Measurements from ENCODE around the gene STAT5A. TPM values are rescaled to one million over a fixed set of nuclear protein-coding genes. Genes with fewer than 3 reads are reported as not detected.

STAT5A gene
- total RNA-seq, 8 experiments from 2014 or later = 0.93 to 12.0 (median 3.0) TPM

- H3K27ac ChIP-seq = no peak overlapping the region
- in situ Hi-C loops (cut with MboI; ENCODE audit: low pct_unique_long_range_greater_than_20kb in 2 of 9, low sequenced_read_pairs in 9 of 9, unreplicated experiment in 9 of 9) = no loop called here
- H3K4me1 ChIP-seq (replicated peaks in 1 of 2) = peaks cover 19 to 32% of the 10 kb centered on the region in 2 donors
- 61 to 88% (median 67%) methylated on average over 1 to 7 of the region's 7 CpGs; no CpG with 5 or more reads in 1 of the 10 experiments for WGBS, 10 experiments
- ATAC-seq (replicated peaks in 6 of 8) = no peak
- no peak overlapping the region for H3K4me3 ChIP-seq
Observed at GRCh38 chr17:42272162-42272907, 16.0 kb upstream of the STAT5A start.

GRCh38 chr17:42273474-42274252, 14.6 kb upstream of the STAT5A start:
- H3K4me1 ChIP-seq (replicated peaks in 1 of 2) = peaks cover 23 to 33% of the 10 kb centered on the region in 2 donors
- in situ Hi-C loops (cut with MboI; ENCODE audit: low pct_unique_long_range_greater_than_20kb in 2 of 9, low sequenced_read_pairs in 9 of 9, unreplicated experiment in 9 of 9) = no loop called here

GRCh38 chr17:42274253-42274542, 14.1 kb upstream of the STAT5A start:
- in situ Hi-C loops (cut with MboI; ENCODE audit: low pct_unique_long_range_greater_than_20kb in 2 of 9, low sequenced_read_pairs in 9 of 9, unreplicated experiment in 9 of 9) = no loop called here
- no peak overlapping the region for H3K27ac ChIP-seq
- ATAC-seq (replicated peaks in 6 of 8) = no peak
- 57 to 100% (median 85%) methylated on average over 1 to 3 of the region's 3 CpGs; no CpG with 5 or more reads in 2 of the 10 experiments for WGBS, 10 experiments
- H3K4me3 ChIP-seq = peak overlapping the region; percentile 77 to 96 (median 92)
- H3K4me1 ChIP-seq (replicated peaks in 1 of 2) = peaks cover 23 to 33% of the 10 kb centered on the region in 2 donors

More at GRCh38 chr17:42273474-42274252, 14.6 kb upstream of the STAT5A start:
- Histone ChIP-seq H3K4me3 (peak overlapping the region in 3 of 5 donors; percentile 92 to 96 (median 93)), H3K27ac (no peak overlapping the region)
- ATAC-seq (replicated peaks in 6 of 8) = no peak
- WGBS, 10 experiments = 57 to 88% (median 67%) methylated on average over 2 to 7 of the region's 7 CpGs

GRCh38 chr17:42274812-42275526, 13.3 kb upstream of the STAT5A start:
- ATAC-seq (replicated peaks in 6 of 8) = peak in 1 of 8 experiments; percentile 2
- Histone ChIP-seq H3K4me1 (replicated peaks in 1 of 2) (peaks cover 23 to 33% of the 10 kb centered on the region in 2 donors), H3K4me3 (peak overlapping the region; percentile 77 to 96 (median 92)), H3K27ac (peak overlapping the region; percentile 89 to 92)
- WGBS, 10 experiments = 2 to 44% (median 8%) methylated on average over 5 to 13 of the region's 13 CpGs
- in situ Hi-C loops (cut with MboI; ENCODE audit: low pct_unique_long_range_greater_than_20kb in 2 of 9, low sequenced_read_pairs in 9 of 9, unreplicated experiment in 9 of 9) = no loop called here

GRCh38 chr17:42275527-42276358, 12.6 kb upstream of the STAT5A start:
- Histone ChIP-seq H3K27ac (peak overlapping the region; percentile 89 to 92), H3K4me3 (peak overlapping the region; percentile 77 to 96 (median 92)), H3K4me1 (replicated peaks in 1 of 2) (peaks cover 20 to 31% of the 10 kb centered on the region in 2 donors)
- in situ Hi-C loops (cut with MboI; ENCODE audit: low pct_unique_long_range_greater_than_20kb in 2 of 9, low sequenced_read_pairs in 9 of 9, unreplicated experiment in 9 of 9) = no loop called here
- 0 to 6% (median 0%) methylated on average over 1 to 9 of the region's 82 CpGs; no CpG with 5 or more reads in 3 of the 10 experiments for WGBS, 10 experiments
- ATAC-seq (replicated peaks in 6 of 8) = peak; percentile 4 to 74 (median 56)

GRCh38 chr17:42276359-42276608, 12.0 kb upstream of the STAT5A start, which contains the start of gene STAT5B:
Gene STAT5B, minus strand, starts transcription at chr17:42276391. Its CDS starts 44,264 bp downstream, at chr17:42232127.
- Histone ChIP-seq H3K27ac (peak within 1 kb of the TSS; percentile 89 to 92), H3K4me1 (replicated peaks in 1 of 2) (peaks cover 17 to 27% of the 10 kb centered on the region in 2 donors), H3K4me3 (peak within 1 kb of the TSS; percentile 77 to 96 (median 92))
- ATAC-seq (replicated peaks in 6 of 8) = peak; percentile 64 to 82 (median 72)
- WGBS, 10 experiments = 0% methylated on average over 7 of the region's 47 CpGs; no CpG with 5 or more reads in 9 of the 10 experiments
- in situ Hi-C loops (cut with MboI; ENCODE audit: low pct_unique_long_range_greater_than_20kb in 2 of 9, low sequenced_read_pairs in 9 of 9, unreplicated experiment in 9 of 9) = no loop called here

- 0 to 13% (median 6%) methylated on average over 1 to 14 of the region's 44 CpGs; no CpG with 5 or more reads in 4 of the 10 experiments for WGBS, 10 experiments
- in situ Hi-C loops (cut with MboI; ENCODE audit: low pct_unique_long_range_greater_than_20kb in 2 of 9, low sequenced_read_pairs in 9 of 9, unreplicated experiment in 9 of 9) = no loop called here
- Histone ChIP-seq H3K4me1 (replicated peaks in 1 of 2) (peaks cover 21 to 29% of the 10 kb centered on the region in 2 donors), H3K4me3 (peak overlapping the region; percentile 77 to 96 (median 92)), H3K27ac (peak overlapping the region; percentile 89 to 92)
- peak; percentile 10 to 77 (median 74) for ATAC-seq (replicated peaks in 6 of 8)
Observed at GRCh38 chr17:42276609-42277341, 11.5 kb upstream of the STAT5A start.

GRCh38 chr17:42277342-42277712, 11.0 kb upstream of the STAT5A start:
- Histone ChIP-seq H3K4me1 (replicated peaks in 1 of 2) (peaks cover 19 to 29% of the 10 kb centered on the region in 2 donors), H3K4me3 (peak overlapping the region in 3 of 5 donors; percentile 77 to 96 (median 93)), H3K27ac (peak overlapping the region; percentile 89 to 92)
- no peak for ATAC-seq (replicated peaks in 6 of 8)
- in situ Hi-C loops (cut with MboI; ENCODE audit: low pct_unique_long_range_greater_than_20kb in 2 of 9, low sequenced_read_pairs in 9 of 9, unreplicated experiment in 9 of 9) = no loop called here
- WGBS, 10 experiments = 83 to 100% (median 100%) methylated on average over 1 to 2 of the region's 6 CpGs; no CpG with 5 or more reads in 6 of the 10 experiments

GRCh38 chr17:42279776-42280630, 8.3 kb upstream of the STAT5A start:
- in situ Hi-C loops (cut with MboI; ENCODE audit: low pct_unique_long_range_greater_than_20kb in 2 of 9, low sequenced_read_pairs in 9 of 9, unreplicated experiment in 9 of 9) = no loop called here
- WGBS, 10 experiments = 20 to 92% (median 88%) methylated on average over 1 to 3 of the region's 4 CpGs; no CpG with 5 or more reads in 7 of the 10 experiments
- H3K4me1 ChIP-seq (replicated peaks in 1 of 2) = peaks cover 12 to 16% of the 10 kb centered on the region in 2 donors
- no peak overlapping the region for H3K4me3 ChIP-seq
- H3K27ac ChIP-seq = no peak overlapping the region
- no peak for ATAC-seq (replicated peaks in 6 of 8)

- no peak for ATAC-seq (replicated peaks in 6 of 8)
Observed at GRCh38 chr17:42281571-42282096, 6.7 kb upstream of the STAT5A start.

More at GRCh38 chr17:42281571-42282096, 6.7 kb upstream of the STAT5A start:
- in situ Hi-C loops (cut with MboI; ENCODE audit: low pct_unique_long_range_greater_than_20kb in 2 of 9, low sequenced_read_pairs in 9 of 9, unreplicated experiment in 9 of 9) = no loop called here
- Histone ChIP-seq H3K4me3 (no peak overlapping the region), H3K4me1 (replicated peaks in 1 of 2) (peaks cover 12 to 15% of the 10 kb centered on the region in 2 donors), H3K27ac (no peak overlapping the region)
- 40% methylated on average over 1 of the region's 7 CpGs; no CpG with 5 or more reads in 9 of the 10 experiments for WGBS, 10 experiments

All from motor neuron (in vitro differentiated cells).